BJ (cell line): Measurements from ENCODE around the gene GPR55. TPM values are rescaled to one million over a fixed set of nuclear protein-coding genes. Genes with fewer than 3 reads are reported as not detected.

Experiments
- CTCF ChIA-PET: fragments of 350-600 bp; formaldehyde crosslinking; extraction: SDS; loops from one replicate; lab custom pipeline; 2021; ENCODE audit warnings: antibody characterized with exemption, inconsistent platforms; lab: Yijun Ruan, JAX
- POLR2A ChIA-PET: fragments of 300-600 bp; sonication (Branson Sonifier 250); formaldehyde crosslinking; extraction: SDS; loops from one replicate; lab custom pipeline; 2021; ENCODE audit warnings: antibody characterized with exemption; lab: Charles Lee
- DNase-seq: peaks from one replicate; pipeline ENCODE4 v3.0.0-alpha.2; 2011; ENCODE audit warnings: low read depth
- H3K27me3 ChIP-seq: 2 replicates; pipeline ENCODE4 v1.6.0; 2011; ENCODE audit warnings: low read length; ENCODE audit not compliant: control insufficient read depth, insufficient read depth
- H3K36me3 ChIP-seq: 2 replicates; pipeline ENCODE4 v1.5.1; 2011; ENCODE audit warnings: low read length; ENCODE audit not compliant: control insufficient read depth, insufficient read depth
- H3K4me3 ChIP-seq: 2 replicates; pipeline ENCODE4 v1.5.1; 2011; ENCODE audit warnings: low read depth, mild to moderate bottlenecking, control low read depth, low read length
- CTCF ChIP-seq: IDR thresholded peaks from 2 replicates; pipeline ENCODE4 v1.5.1; 2011; ENCODE audit warnings: low read depth, mild to moderate bottlenecking, control low read depth, inconsistent platforms, low read length, moderate library complexity; ENCODE audit not compliant: insufficient read depth
- polyA plus RNA-seq: library from polyadenylated mRNA; depleted of rRNA; stranded (reverse); fragments of >200 nt; gene quantifications from 2 replicates; pipeline ENCODE4 v1.2.3, GENCODE V29; 2011

Gene GPR55
- polyA plus RNA-seq, 1 experiment, result not detected

GRCh38 chr2:230893841-230894781 lies 30.9 kb downstream of the GPR55 start:
- Histone ChIP-seq H3K27me3 (peaks cover 17% of the 10 kb centered on the region), H3K4me3 (no peak overlapping the region), H3K36me3 (no peaks in the 10 kb centered on the region)
- DNase-seq, result no peak
- ChIA-PET POLR2A (no interaction called here), CTCF (interaction anchor here (0.9 kb wide), 1 partner anchor 9 kb away, joined by 3 read pairs; no protein-coding TSS in a partner anchor)
- no peak for TF ChIP-seq CTCF

GRCh38 chr2:230893338-230893737 lies 31.7 kb downstream of the GPR55 start:
- no peak for DNase-seq
- no peak for TF ChIP-seq CTCF
- POLR2A ChIA-PET, result no interaction called here
- CTCF ChIA-PET, result interaction anchor here (0.7 to 1.6 kb wide), 2 partner anchors 9 to 20 kb away, joined by 3 to 4 read pairs; no protein-coding TSS in a partner anchor
- peaks cover 14% of the 10 kb centered on the region for H3K27me3 ChIP-seq
- H3K36me3 ChIP-seq, result no peaks in the 10 kb centered on the region
- no peak overlapping the region for H3K4me3 ChIP-seq

- no peak for DNase-seq
- CTCF ChIA-PET, result interaction anchor here (0.6 to 1.6 kb wide), 2 partner anchors 11 to 68 kb away, joined by 3 to 4 read pairs; no protein-coding TSS in a partner anchor
- H3K36me3 ChIP-seq, result no peaks in the 10 kb centered on the region
- H3K27me3 ChIP-seq, result peaks cover 8% of the 10 kb centered on the region
- H3K4me3 ChIP-seq, result no peak overlapping the region
- TF ChIP-seq CTCF, result no peak
- POLR2A ChIA-PET, result no interaction called here
These were observed 33.5 kb downstream of the GPR55 start for GRCh38 chr2:230891509-230891908.

- DNase-seq, result no peak
These were observed 34.0 kb downstream of the GPR55 start for GRCh38 chr2:230891064-230891463.

More at GRCh38 chr2:230891064-230891463, 34.0 kb downstream of the GPR55 start:
- no peak for TF ChIP-seq CTCF
- H3K27me3 ChIP-seq, result peaks cover 8% of the 10 kb centered on the region
- no peak overlapping the region for H3K4me3 ChIP-seq
- ChIA-PET POLR2A (no interaction called here), CTCF (interaction anchor here (0.6 kb wide), 1 partner anchor 67 kb away, joined by 3 read pairs; no protein-coding TSS in a partner anchor)
- no peaks in the 10 kb centered on the region for H3K36me3 ChIP-seq
